ENCODE results near the gene ANGPTL3.

GRCh38 chr1:62621907-62622306 lies 24.6 kb downstream of the ANGPTL3 start:
- TF ChIP-seq EZH2 (IDR thresholded peaks at IDR 0.05; ENCODE audit: low read length, unreplicated experiment): no peak
- no peak for TF ChIP-seq CTCF (conservative IDR thresholded peaks at IDR 0.05; ENCODE audit: low read depth, low read length)
